Breast epithelium (tissue), 4 donors: ENCODE data around the gene PMFBP1. TPM values are rescaled to one million over a fixed set of nuclear protein-coding genes. Genes with fewer than 3 reads are reported as not detected.

ENCODE experiments used
- DNase-seq, 2 donors: peaks; one replicate each; pipeline ENCODE4 v3.0.0-alpha.2; 2019; ENCODE audit warnings: low spot score in 2 of 2
- H3K27ac ChIP-seq, 2 donors: fragments of 200-600 bp; sonication (generic) in 1 of 2; one replicate each; pipeline ENCODE4 v1.5.1; 2016 to 2019; ENCODE audit warnings: mild to moderate bottlenecking in 1 of 2
- H3K27me3 ChIP-seq, 2 donors: fragments of 200-600 bp; sonication (generic) in 1 of 2; one replicate each; pipeline versions ENCODE4 v1.5.1 to v1.6.0; 2017 to 2019; ENCODE audit warnings: control low read depth in 1 of 2, mild to moderate bottlenecking in 1 of 2
- H3K36me3 ChIP-seq: fragments of 200-600 bp; one replicate; pipeline ENCODE4 v1.5.1; 2019
- H3K4me1 ChIP-seq, 2 donors: fragments of 200-600 bp; sonication (generic); one replicate each; pipeline ENCODE4 v1.5.1; 2016 to 2019; ENCODE audit warnings: control low read depth in 1 of 2
- H3K4me3 ChIP-seq, 3 donors: fragments of 200-600 bp; sonication (generic); 1 replicate in 2 of 3; 2 replicates in 1 of 3; pipeline ENCODE4 v1.5.1; 2016 to 2019; ENCODE audit warnings: mild to moderate bottlenecking in 3 of 3, moderate library complexity in 2 of 3
- H3K9me3 ChIP-seq, 2 donors: fragments of 200-600 bp; sonication (generic) in 1 of 2; one replicate each; pipeline ENCODE4 v1.5.1; 2016 to 2019; ENCODE audit warnings: control low read depth in 1 of 2
- CTCF ChIP-seq, 3 donors: fragments of 450-650 bp; IDR thresholded peaks; one replicate each; pipeline ENCODE4 v1.5.1; 2016 to 2017; ENCODE audit warnings: antibody characterized with exemption in 3 of 3, mild to moderate bottlenecking in 3 of 3, moderate library complexity in 3 of 3
- POLR2A ChIP-seq: fragments of 450-650 bp; IDR thresholded peaks from one replicate; pipeline ENCODE4 v1.6.1; 2016; ENCODE audit warnings: antibody characterized with exemption, mild to moderate bottlenecking, moderate library complexity
- POLR2AphosphoS5 ChIP-seq, 3 donors: sonication (generic); formaldehyde crosslinking; IDR thresholded peaks; one replicate each; pipeline ENCODE4 v1.6.1; 2017; ENCODE audit warnings: antibody characterized with exemption in 3 of 3
- intact Hi-C: fragments of 100-400 bp; cut with DNase I; formaldehyde crosslinking; loops from one replicate; pipeline ENCODE4 v1.15.1; 2023; ENCODE audit warnings: low total_unique reads
- total RNA-seq, 3 donors: library from RNA; depleted of rRNA; stranded (reverse); fragments of >200 nt; gene quantifications; one replicate each; pipeline ENCODE4 v1.1.0, GENCODE V29; 2016

PMFBP1 gene
- total RNA-seq, 3 donors from 2014 or later, result 0.33 to 2.2 (median 1.8) TPM

- intact Hi-C loops, result no loop called here
- TF ChIP-seq CTCF (IDR thresholded peaks at IDR 0.05) (peak in 2 of 3 donors; percentile 19 to 30), POLR2A (no peak)
- Histone ChIP-seq H3K27me3 (no peaks in the 10 kb centered on the region), H3K27ac (no peak overlapping the region), H3K4me1 (peaks cover 5 to 11% of the 10 kb centered on the region in 2 donors), H3K4me3 (no peak overlapping the region), H3K36me3 (peaks cover 35% of the 10 kb centered on the region), H3K9me3 (no peaks in the 10 kb centered on the region)
- no peak for DNase-seq
Observed at GRCh38 chr16:72099377-72099818, 72.6 kb downstream of the PMFBP1 start.

- Histone ChIP-seq H3K36me3 (peaks cover 34% of the 10 kb centered on the region), H3K4me1 (peaks cover 5 to 12% of the 10 kb centered on the region in 2 donors)
Observed at GRCh38 chr16:72098936-72099335, 73.0 kb downstream of the PMFBP1 start.

GRCh38 chr16:72094266-72094610, 77.7 kb downstream of the PMFBP1 start:
- peak overlapping the region; percentile 88 to 95 for H3K27ac ChIP-seq
- no peaks in the 10 kb centered on the region for H3K9me3 ChIP-seq
- peaks cover 6% of the 10 kb centered on the region for H3K36me3 ChIP-seq
- intact Hi-C loops, result no loop called here
- H3K27me3 ChIP-seq, result no peaks in the 10 kb centered on the region
- TF ChIP-seq CTCF (IDR thresholded peaks at IDR 0.05), result no peak
- peak overlapping the region; percentile 78 to 95 (median 90) for H3K4me3 ChIP-seq
- H3K4me1 ChIP-seq, result peaks cover 9 to 19% of the 10 kb centered on the region in 2 donors
- no peak for DNase-seq

More at GRCh38 chr16:72098936-72099335, 73.0 kb downstream of the PMFBP1 start:
- no peak for DNase-seq
- no peak overlapping the region for H3K27ac ChIP-seq
- no peaks in the 10 kb centered on the region for H3K27me3 ChIP-seq
- TF ChIP-seq POLR2A (no peak), POLR2AphosphoS5 (IDR thresholded peaks at IDR 0.05) (no peak), CTCF (IDR thresholded peaks at IDR 0.05) (no peak)
- intact Hi-C loops, result no loop called here
- no peak overlapping the region for H3K4me3 ChIP-seq
- H3K9me3 ChIP-seq, result no peaks in the 10 kb centered on the region

GRCh38 chr16:72093448-72094265, 78.3 kb downstream of the PMFBP1 start, which contains the start of the genes DHX38 and TXNL4B:
Gene DHX38 (plus strand): TSS chr16:72093847. CDS start chr16:72096158, 2,311 bp downstream.
Gene TXNL4B (minus strand): TSS chr16:72093620. CDS start chr16:72090749, 2,871 bp downstream.
- intact Hi-C loops, result no loop called here
- TF ChIP-seq POLR2AphosphoS5 (IDR thresholded peaks at IDR 0.05) (peak; percentile 73 to 93 (median 93)), POLR2A (peak; percentile 83), CTCF (IDR thresholded peaks at IDR 0.05) (no peak)
- peaks cover 9 to 19% of the 10 kb centered on the region in 2 donors for H3K4me1 ChIP-seq
- no peaks in the 10 kb centered on the region for H3K27me3 ChIP-seq
- DNase-seq, result peak; percentile 90 to 96
- peak within 1 kb of the TSS; percentile 78 to 95 (median 90) for H3K4me3 ChIP-seq
- peak within 1 kb of the TSS; percentile 88 to 95 for H3K27ac ChIP-seq
- peaks cover 1% of the 10 kb centered on the region for H3K36me3 ChIP-seq
- no peaks in the 10 kb centered on the region for H3K9me3 ChIP-seq

GRCh38 chr16:72092832-72093447, 79.0 kb downstream of the PMFBP1 start:
- H3K4me3 ChIP-seq, result peak overlapping the region; percentile 78 to 95 (median 90)
- no peaks in the 10 kb centered on the region for H3K27me3 ChIP-seq
- DNase-seq, result no peak
- no peaks in the 10 kb centered on the region for H3K36me3 ChIP-seq
- no peak for TF ChIP-seq CTCF (IDR thresholded peaks at IDR 0.05)
- TF ChIP-seq POLR2AphosphoS5 (IDR thresholded peaks at IDR 0.05), result no peak
- no peak for TF ChIP-seq POLR2A
- H3K9me3 ChIP-seq, result no peaks in the 10 kb centered on the region
- intact Hi-C loops, result no loop called here
- peaks cover 9 to 19% of the 10 kb centered on the region in 2 donors for H3K4me1 ChIP-seq
- peak overlapping the region; percentile 88 to 95 for H3K27ac ChIP-seq
